HG02798 (cell line): ENCODE data around the gene NUDT14.

Source experiments
- ATAC-seq: cut with Tn5 transposase; IDR thresholded peaks from one replicate; pipeline ENCODE4 v1.9.1; 2021; ENCODE audit warnings: mild to moderate bottlenecking; ENCODE audit not compliant: unreplicated experiment, poor library complexity

NUDT14 gene

GRCh38 chr14:105150026-105150367 is 31.1 kb downstream of the NUDT14 start:
- ATAC-seq, result no peak

GRCh38 chr14:105149146-105149781 is 31.8 kb downstream of the NUDT14 start:
- ATAC-seq, result no peak

- ATAC-seq, result no peak
Measured at GRCh38 chr14:105148604-105149145, 32.4 kb downstream of the NUDT14 start.

- no peak for ATAC-seq
Measured at GRCh38 chr14:105147671-105148603, 33.2 kb downstream of the NUDT14 start.

GRCh38 chr14:105146976-105147635 is 34.0 kb downstream of the NUDT14 start:
- ATAC-seq, result no peak

GRCh38 chr14:105146181-105146975 is 34.7 kb downstream of the NUDT14 start:
- no peak for ATAC-seq

GRCh38 chr14:105145381-105146180 is 35.5 kb downstream of the NUDT14 start:
- ATAC-seq, result no peak

- no peak for ATAC-seq
Measured at GRCh38 chr14:105144666-105145380, 36.3 kb downstream of the NUDT14 start.

GRCh38 chr14:105144026-105144665 is 37.0 kb downstream of the NUDT14 start:
- ATAC-seq, result no peak

GRCh38 chr14:105143451-105144025 is 37.6 kb downstream of the NUDT14 start:
- ATAC-seq, result no peak

GRCh38 chr14:105142651-105143450 is 38.3 kb downstream of the NUDT14 start:
- ATAC-seq, result no peak

- ATAC-seq, result no peak
Measured at GRCh38 chr14:105141486-105142281, 39.4 kb downstream of the NUDT14 start.

GRCh38 chr14:105141026-105141425 is 40.1 kb downstream of the NUDT14 start:
- ATAC-seq, result no peak

- no peak for ATAC-seq
Measured at GRCh38 chr14:105140581-105140980, 40.5 kb downstream of the NUDT14 start.

- ATAC-seq, result no peak
Measured at GRCh38 chr14:105139831-105140239, 41.3 kb downstream of the NUDT14 start.

- no peak for ATAC-seq
Measured at GRCh38 chr14:105139212-105139825, 41.8 kb downstream of the NUDT14 start.
